Esophagus (tissue), 2 donors: ENCODE measurements around the gene ZNF485. TPM values are rescaled to one million over a fixed set of nuclear protein-coding genes. Genes with fewer than 3 reads are reported as not detected.

Source experiments
- H3K27ac ChIP-seq, 2 donors: one replicate each; pipeline ENCODE4 v1.5.1; 2013; ENCODE audit warnings: low read depth in 2 of 2, mild to moderate bottlenecking in 2 of 2, inconsistent platforms in 1 of 2, low read length in 1 of 2, moderate library complexity in 1 of 2
- H3K27me3 ChIP-seq, 2 donors: one replicate each; pipeline ENCODE4 v1.6.1; 2013; ENCODE audit warnings: low read length in 2 of 2, control low read depth in 1 of 2, mild to moderate bottlenecking in 1 of 2; ENCODE audit not compliant: insufficient read depth in 2 of 2, control insufficient read depth in 1 of 2
- H3K36me3 ChIP-seq, 2 donors: one replicate each; pipeline ENCODE4 v1.6.1; 2013; ENCODE audit warnings: low read length in 1 of 2; ENCODE audit not compliant: control insufficient read depth in 2 of 2, insufficient read depth in 2 of 2
- H3K4me1 ChIP-seq, 2 donors: one replicate each; pipeline ENCODE4 v1.6.1; 2013; ENCODE audit warnings: low read length in 1 of 2; ENCODE audit not compliant: control insufficient read depth in 2 of 2, insufficient read depth in 2 of 2
- H3K4me3 ChIP-seq, 2 donors: one replicate each; pipeline ENCODE4 v1.5.1; 2013; ENCODE audit warnings: low read length in 2 of 2, mild to moderate bottlenecking in 2 of 2, low read depth in 1 of 2, moderate library complexity in 1 of 2
- H3K9me3 ChIP-seq, 2 donors: one replicate each; pipeline ENCODE4 v1.6.1; 2013; ENCODE audit warnings: mild to moderate bottlenecking in 2 of 2, low read depth in 1 of 2, low read length in 1 of 2, moderate library complexity in 1 of 2; ENCODE audit not compliant: control insufficient read depth in 2 of 2, insufficient read depth in 1 of 2
- WGBS, 2 donors: extraction: QIAGEN DNeasy Blood & Tissue Kit; methylation state at CpG; one replicate each; pipeline ENCODE4 v1.1.7; 2013; 5-methylcytosine and 5-hydroxymethylcytosine counted together
- polyA plus RNA-seq, 2 donors: library from polyadenylated mRNA; stranded (reverse); fragments of 200-250 nt; gene quantifications; one replicate each; pipeline ENCODE4 v1.2.3, GENCODE V29; 2013
- donor health status: healthy with polysubstance abuse.
- donor health status: Bipolar disorder and iron deficiency.

The ZNF485 gene
- 1 to 10 TPM; 1.8 to 2.8 TPM for polyA plus RNA-seq

GRCh38 chr10:43606323-43607198 is at the start of gene ZNF485:
TSS of gene ZNF485 (plus strand) at chr10:43606438. CDS start at chr10:43607051, 613 bp downstream.
- 2% methylated on average over 58 of the region's 58 CpGs for WGBS, 2 donors
- Histone ChIP-seq H3K4me3 (peak within 1 kb of the TSS; percentile 70 to 94), H3K9me3 (no peaks in the 10 kb centered on the region), H3K36me3 (peaks cover 0 to 5% of the 10 kb centered on the region in 2 donors), H3K4me1 (peaks cover 0 to 10% of the 10 kb centered on the region in 2 donors), H3K27ac (peak within 1 kb of the TSS; percentile 14 to 63), H3K27me3 (no peaks in the 10 kb centered on the region)

GRCh38 chr10:43557214-43557613 is 49.0 kb upstream of the ZNF485 start:
- Histone ChIP-seq H3K9me3 (peaks cover 9 to 15% of the 10 kb centered on the region in 2 donors), H3K27me3 (no peaks in the 10 kb centered on the region), H3K4me3 (no peak overlapping the region), H3K4me1 (no peaks in the 10 kb centered on the region), H3K36me3 (peaks cover 3% of the 10 kb centered on the region in 2 donors), H3K27ac (no peak overlapping the region)
- 94 to 97% methylated on average over 4 of the region's 4 CpGs for WGBS, 2 donors

GRCh38 chr10:43569681-43570080 is 36.6 kb upstream of the ZNF485 start:
- no peak overlapping the region for H3K4me3 ChIP-seq

GRCh38 chr10:43570971-43571370 is 35.3 kb upstream of the ZNF485 start:
- H3K36me3 ChIP-seq, result peaks cover 0 to 3% of the 10 kb centered on the region in 2 donors
- WGBS, 2 donors, result 61 to 63% methylated on average over 1 of the region's 1 CpG
- no peak overlapping the region for H3K27ac ChIP-seq

More at GRCh38 chr10:43569681-43570080, 36.6 kb upstream of the ZNF485 start:
- H3K27me3 ChIP-seq, result no peaks in the 10 kb centered on the region
- H3K4me1 ChIP-seq, result peaks cover 3 to 6% of the 10 kb centered on the region in 2 donors
- H3K9me3 ChIP-seq, result peaks cover 0 to 3% of the 10 kb centered on the region in 2 donors
- H3K27ac ChIP-seq, result no peak overlapping the region
- peaks cover 0 to 3% of the 10 kb centered on the region in 2 donors for H3K36me3 ChIP-seq

GRCh38 chr10:43573250-43574000 is 32.8 kb upstream of the ZNF485 start:
- peak overlapping the region in 1 of 2 donors; percentile 68 for H3K27ac ChIP-seq
- peak overlapping the region; percentile 58 to 60 for H3K4me3 ChIP-seq
- H3K36me3 ChIP-seq, result no peaks in the 10 kb centered on the region
- WGBS, 2 donors, result 55 to 60% methylated on average over 14 of the region's 14 CpGs
- peaks cover 3 to 6% of the 10 kb centered on the region in 2 donors for H3K4me1 ChIP-seq
- no peaks in the 10 kb centered on the region for H3K27me3 ChIP-seq
- H3K9me3 ChIP-seq, result peaks cover 0 to 3% of the 10 kb centered on the region in 2 donors

More at GRCh38 chr10:43570971-43571370, 35.3 kb upstream of the ZNF485 start:
- no peaks in the 10 kb centered on the region for H3K27me3 ChIP-seq
- peaks cover 0 to 3% of the 10 kb centered on the region in 2 donors for H3K9me3 ChIP-seq
- H3K4me3 ChIP-seq, result no peak overlapping the region
- H3K4me1 ChIP-seq, result peaks cover 3 to 6% of the 10 kb centered on the region in 2 donors

- no peaks in the 10 kb centered on the region for H3K27me3 ChIP-seq
- WGBS, 2 donors, result 6 to 8% methylated on average over 70 to 78 of the region's 78 CpGs
- H3K4me3 ChIP-seq, result peak within 1 kb of the TSS; percentile 58 to 60
- H3K36me3 ChIP-seq, result no peaks in the 10 kb centered on the region
- H3K9me3 ChIP-seq, result peaks cover 0 to 3% of the 10 kb centered on the region in 2 donors
- peaks cover 3 to 6% of the 10 kb centered on the region in 2 donors for H3K4me1 ChIP-seq
- peak within 1 kb of the TSS; percentile 32 to 68 for H3K27ac ChIP-seq
Measured at GRCh38 chr10:43574001-43574892, 32.0 kb upstream of the ZNF485 start, which contains the start of gene ZNF239. TSS of gene ZNF239 (minus strand) at chr10:43574616. CDS start at chr10:43558079, 16,537 bp downstream.

- no peaks in the 10 kb centered on the region for H3K27me3 ChIP-seq
- WGBS, 2 donors, result 86 to 92% methylated on average over 8 of the region's 8 CpGs
- H3K4me1 ChIP-seq, result peaks cover 2 to 6% of the 10 kb centered on the region in 2 donors
- H3K9me3 ChIP-seq, result peaks cover 0 to 2% of the 10 kb centered on the region in 2 donors
- H3K36me3 ChIP-seq, result no peaks in the 10 kb centered on the region
- peak overlapping the region in 1 of 2 donors; percentile 58 for H3K4me3 ChIP-seq
- H3K27ac ChIP-seq, result no peak overlapping the region
Measured at GRCh38 chr10:43574906-43575305, 31.3 kb upstream of the ZNF485 start.

GRCh38 chr10:43576062-43576461 is 30.2 kb upstream of the ZNF485 start:
- H3K27me3 ChIP-seq, result no peaks in the 10 kb centered on the region
- WGBS, 2 donors, result 88 to 91% methylated on average over 5 of the region's 5 CpGs
- no peaks in the 10 kb centered on the region for H3K9me3 ChIP-seq
- no peak overlapping the region for H3K4me3 ChIP-seq
- no peak overlapping the region for H3K27ac ChIP-seq
- no peaks in the 10 kb centered on the region for H3K36me3 ChIP-seq
- peaks cover 0 to 6% of the 10 kb centered on the region in 2 donors for H3K4me1 ChIP-seq
